NOMO-1 treated with DMSO at 0.1 percent for 48 hours (cell line): ENCODE data around the gene ANKRD36.
A peak's percentile ranks its signal among the peaks of the same experiment; 100 is the strongest.
"Not testable (repeated sequence)": the region's sequence is repeated elsewhere in the genome, so short reads cannot be mapped to it uniquely, and the experiment has no call there.

Experiments
- DNase-seq: peaks from one replicate; lab custom pipeline; 2025; ENCODE audit not compliant: unreplicated experiment; lab: John Stamatoyannopoulos, UW

The ANKRD36 gene

DNA sequence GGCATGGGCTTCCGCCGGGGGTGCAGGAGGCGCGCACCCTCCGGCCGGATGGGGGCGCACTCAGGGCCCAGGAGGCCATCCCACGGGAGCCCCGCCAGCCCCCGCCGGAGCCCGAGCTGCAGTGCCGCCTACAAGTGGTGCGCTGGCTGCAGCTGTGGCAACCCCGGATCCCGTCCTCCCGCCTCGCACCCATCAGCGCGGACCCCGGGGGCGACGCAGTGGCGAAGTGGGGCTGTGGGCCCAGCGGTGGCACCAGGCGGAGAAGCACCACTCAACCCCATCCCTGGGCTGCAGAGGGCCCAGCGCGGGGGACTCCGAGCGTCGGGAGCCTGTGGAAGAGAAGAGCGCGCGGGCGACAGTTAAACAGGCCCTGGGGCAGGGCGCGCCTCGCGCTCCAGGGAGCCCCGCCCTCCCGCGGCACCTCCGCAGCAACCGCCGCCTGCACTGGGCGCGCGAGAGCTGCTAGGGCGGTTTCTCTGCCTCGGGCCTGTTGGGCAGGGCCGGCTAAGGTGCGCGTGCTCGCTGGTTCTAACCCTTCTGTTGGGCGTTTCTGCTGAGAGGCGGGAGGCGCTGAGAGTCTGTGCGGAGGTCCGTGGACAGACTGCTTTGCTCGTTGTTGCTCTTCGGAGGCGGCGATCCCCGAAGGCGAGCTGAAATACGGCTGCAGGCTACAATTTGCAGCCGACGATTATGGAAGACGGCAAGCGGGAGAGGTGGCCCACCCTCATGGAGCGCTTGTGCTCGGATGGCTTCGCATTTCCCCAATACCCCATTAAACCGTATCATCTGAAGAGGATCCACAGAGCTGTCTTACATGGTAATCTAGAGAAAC lies at the start of gene ANKRD36:
Gene ANKRD36 (plus strand): TSS at position 104 of the 832 bp plus-strand sequence. CDS start 587 bp downstream, at position 691.
- DNase-seq: not testable (repeated sequence)

DNA sequence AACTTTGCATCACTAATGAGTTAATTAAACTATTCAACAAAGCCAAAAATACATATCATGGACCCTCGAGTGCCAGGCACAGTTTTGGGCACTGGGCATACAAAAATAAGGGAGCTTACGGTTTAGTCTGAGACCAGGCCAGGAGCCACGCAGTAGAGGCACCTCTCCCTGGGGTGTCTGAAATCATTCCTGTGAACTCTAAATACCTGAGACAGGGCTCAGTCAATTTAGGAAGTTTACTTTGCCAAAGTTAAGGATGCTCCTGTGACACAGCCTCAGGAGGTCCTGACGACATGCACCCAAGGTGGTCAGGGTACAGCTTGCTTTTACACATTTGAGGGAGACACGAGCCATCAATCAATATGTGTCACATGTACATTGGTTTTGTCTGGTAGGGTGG lies 46.9 kb upstream of the ANKRD36 start:
- not testable (repeated sequence) for DNase-seq

DNA sequence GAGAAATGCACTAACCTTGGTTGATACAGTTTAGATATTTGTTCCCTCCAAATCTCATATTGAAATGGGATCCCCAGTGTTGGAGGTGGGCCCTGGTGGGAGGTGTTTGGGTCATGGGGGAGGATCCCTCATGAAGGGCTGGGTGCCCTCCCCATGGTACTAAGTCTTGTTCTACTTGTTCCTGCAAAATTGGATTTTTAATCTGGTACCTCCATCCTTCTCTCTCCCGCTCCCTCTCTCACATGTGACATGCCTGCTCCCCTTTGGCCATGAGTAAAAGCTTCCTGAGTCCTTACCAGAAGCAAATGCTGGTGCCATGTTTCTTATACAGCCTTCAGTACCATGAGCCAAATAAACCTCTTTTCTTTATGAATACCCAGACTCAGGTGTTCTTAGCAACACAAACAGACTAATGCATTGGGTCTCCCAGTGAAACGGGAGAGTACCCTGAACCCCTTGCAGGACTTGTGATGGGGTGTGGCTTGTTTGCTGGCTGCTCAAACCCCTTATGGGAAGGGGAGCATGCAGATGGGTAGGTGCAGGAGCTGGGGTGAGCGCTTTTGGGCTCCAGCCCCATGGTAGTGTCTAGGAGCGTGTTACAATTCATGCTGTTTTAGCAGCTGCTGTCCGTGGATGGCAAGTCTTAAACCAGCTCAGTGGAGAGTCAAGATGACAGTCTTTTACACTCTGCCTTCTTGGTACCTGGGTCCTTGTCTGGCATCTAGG lies 45.5 kb upstream of the ANKRD36 start:
- no peak for DNase-seq

DNA sequence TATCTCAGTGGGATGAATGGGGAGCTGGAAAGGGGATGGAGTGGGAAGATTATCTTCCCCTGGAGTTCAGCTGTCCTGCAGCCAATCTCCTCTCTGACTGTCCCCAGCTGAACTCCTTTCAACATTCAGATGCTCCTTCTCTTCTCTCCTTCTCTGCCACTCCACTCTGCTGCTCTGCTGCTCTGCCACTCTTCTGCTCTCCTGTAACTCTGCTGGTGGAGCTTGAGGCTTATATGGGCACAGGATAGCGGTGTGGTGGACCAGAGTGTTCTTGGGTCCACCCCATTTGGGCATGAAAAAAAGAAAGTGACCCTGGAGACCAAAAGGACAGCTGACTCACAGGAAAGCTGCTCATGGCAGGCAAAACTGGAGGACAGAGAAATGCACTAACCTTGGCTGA lies 44.9 kb upstream of the ANKRD36 start:
- no peak for DNase-seq

DNA sequence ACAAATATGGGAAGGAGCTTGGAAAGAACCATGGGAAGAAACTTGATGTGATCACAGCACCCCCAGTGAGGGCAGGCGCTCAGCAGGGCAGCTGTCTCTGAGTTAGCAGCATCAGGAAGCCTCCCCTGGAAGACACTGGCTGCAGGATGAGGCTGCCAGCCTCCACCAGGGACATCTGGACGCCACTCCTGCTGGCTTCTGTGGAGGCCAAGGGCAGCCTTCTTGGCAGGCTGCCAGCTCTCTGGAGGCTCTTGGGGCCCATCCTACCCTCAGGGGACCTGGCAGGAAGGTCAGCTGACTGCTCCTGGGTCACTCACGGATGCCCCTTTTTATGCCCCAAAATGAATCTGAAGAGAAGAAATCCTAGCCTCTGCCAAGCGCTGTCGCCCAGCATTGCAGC lies 44.2 kb upstream of the ANKRD36 start:
- not testable (repeated sequence) for DNase-seq

DNA sequence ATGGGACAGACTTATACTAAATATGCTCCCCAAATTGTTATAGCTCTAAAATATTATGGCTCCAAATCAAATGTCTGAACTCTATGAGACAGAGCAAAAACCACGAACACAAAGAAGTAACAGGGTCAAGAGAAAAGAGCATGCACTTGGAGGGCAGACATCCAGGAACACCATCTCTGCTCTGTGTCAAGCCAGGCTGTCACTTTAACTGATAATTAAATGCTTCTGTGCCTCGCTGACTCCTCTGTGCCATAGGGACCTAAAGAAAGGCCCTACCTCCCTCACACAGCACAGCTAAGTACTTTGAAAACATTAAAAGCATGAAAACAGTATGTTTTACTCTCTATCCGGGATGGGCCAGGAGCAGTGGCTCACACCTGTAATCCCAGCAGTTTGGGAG lies 42.0 kb upstream of the ANKRD36 start:
- DNase-seq: not testable (repeated sequence)

DNA sequence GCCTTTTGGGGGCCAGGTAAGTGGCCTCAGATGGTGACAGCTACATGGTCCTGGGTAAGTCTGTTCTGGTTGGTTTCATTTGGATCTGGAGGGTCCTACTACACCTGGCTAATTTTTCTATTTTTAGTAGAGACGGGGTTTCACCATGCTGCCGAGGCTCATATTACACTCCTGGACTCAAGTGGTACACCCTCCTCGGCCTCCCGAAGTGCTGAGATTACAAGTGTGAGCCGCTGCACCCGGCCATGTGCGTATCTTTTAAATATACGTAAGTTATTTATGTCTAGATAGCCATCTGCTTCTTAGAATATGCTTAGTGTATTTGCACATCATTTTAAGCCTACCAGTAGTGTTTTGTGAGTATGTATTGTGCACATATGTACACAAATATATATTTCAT lies 35.7 kb upstream of the ANKRD36 start:
- not testable (repeated sequence) for DNase-seq

GRCh38 chr2:97080855-97081254 lies 32.1 kb upstream of the ANKRD36 start:
- not testable (repeated sequence) for DNase-seq

- not testable (repeated sequence) for DNase-seq
Measured at GRCh38 chr2:97082206-97082605, 30.7 kb upstream of the ANKRD36 start.

DNA sequence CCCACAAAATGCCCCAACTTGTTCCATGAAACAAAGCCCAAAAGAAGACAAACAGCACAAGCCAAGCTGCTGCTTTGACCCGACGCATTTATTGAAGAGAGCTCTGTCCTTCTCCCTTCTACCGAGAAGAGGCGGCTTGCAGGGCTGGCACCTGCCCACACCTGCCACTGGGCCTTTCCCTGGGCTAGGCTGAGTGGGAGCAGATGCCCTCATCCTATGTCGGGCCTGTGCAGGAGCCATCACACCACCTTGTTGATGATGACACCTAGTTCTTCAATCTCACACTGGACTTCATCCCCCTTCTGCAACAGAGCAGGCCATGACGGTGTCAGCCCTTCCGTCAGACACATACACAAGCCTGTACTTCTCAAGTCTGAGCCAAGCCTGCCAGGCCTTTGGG lies 29.4 kb upstream of the ANKRD36 start:
- DNase-seq: not testable (repeated sequence)

- DNase-seq: not testable (repeated sequence)
Measured at GRCh38 chr2:97085093-97085492, 27.9 kb upstream of the ANKRD36 start.

GRCh38 chr2:97088706-97089105 lies 24.2 kb upstream of the ANKRD36 start:
- DNase-seq: not testable (repeated sequence)

DNA sequence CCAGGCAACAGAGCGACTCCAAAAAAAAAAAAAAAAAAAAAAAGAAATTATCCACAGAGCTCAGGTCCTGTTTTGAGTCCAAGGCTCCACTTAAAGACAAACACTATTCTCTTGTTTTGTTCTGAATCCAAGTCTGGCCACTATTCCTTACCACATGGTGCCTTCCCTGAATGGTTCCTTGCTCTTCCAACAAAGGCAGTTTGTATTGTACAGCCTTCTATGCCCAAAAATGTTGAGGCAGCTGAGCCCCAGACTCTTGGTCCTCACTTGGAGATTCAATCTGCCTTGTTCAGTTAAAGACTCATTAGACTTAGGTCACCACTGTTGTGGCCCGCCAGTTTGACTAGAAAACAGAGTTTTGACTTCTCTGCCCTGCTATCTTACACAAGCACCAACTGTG lies 20.0 kb upstream of the ANKRD36 start:
- DNase-seq: not testable (repeated sequence)

- not testable (repeated sequence) for DNase-seq
Measured at GRCh38 chr2:97093983-97094771, 18.8 kb upstream of the ANKRD36 start.

DNA sequence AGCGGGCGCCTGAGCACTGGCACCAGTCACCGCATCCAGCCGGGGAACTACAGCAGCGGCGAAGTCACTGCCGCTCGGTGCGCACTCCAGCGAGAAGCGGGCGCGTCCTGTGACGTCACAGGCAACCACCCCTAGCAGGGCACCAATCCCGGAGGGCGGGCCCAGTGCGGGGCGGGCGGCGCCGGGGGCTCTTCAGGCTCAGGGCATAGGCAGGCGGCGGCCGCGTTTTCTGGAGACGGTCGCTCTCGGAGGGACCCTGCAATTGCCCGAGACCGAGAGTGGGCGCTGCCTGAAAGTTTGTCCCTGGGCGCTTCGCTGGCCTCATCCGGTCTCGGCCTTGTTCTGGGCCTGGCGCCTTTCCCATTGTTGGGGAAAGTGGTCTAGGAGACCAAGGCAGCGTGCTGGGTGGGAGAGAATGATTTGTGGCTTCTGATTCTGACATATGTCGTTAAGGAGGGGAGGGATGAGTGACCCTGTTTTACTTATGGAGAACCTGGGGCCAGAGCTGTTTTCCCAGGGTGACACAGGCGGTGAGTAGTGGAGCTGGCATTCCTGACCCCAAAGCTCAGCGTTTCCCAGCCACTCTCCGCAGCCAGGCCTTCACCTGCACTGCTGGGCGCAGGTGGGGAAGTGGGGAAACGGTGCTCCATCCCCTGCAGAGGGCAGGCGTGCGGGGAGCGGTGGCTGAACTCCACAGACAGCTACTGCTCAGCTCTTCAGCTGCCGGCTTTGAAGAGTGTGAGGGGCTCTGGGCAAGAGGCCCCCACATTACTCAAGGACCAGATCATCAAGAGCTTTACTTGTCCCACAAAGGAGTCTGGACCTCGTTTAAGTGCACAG lies 18.0 kb upstream of the ANKRD36 start, which contains the start of gene FAHD2B:
Gene FAHD2B (minus strand): TSS at position 111 of the 840 bp plus-strand sequence. CDS start 3,176 bp downstream, outside the sequence.
- DNase-seq: peak; percentile 68

GRCh38 chr2:97095661-97096060 lies 17.3 kb upstream of the ANKRD36 start:
- DNase-seq: no peak

DNA sequence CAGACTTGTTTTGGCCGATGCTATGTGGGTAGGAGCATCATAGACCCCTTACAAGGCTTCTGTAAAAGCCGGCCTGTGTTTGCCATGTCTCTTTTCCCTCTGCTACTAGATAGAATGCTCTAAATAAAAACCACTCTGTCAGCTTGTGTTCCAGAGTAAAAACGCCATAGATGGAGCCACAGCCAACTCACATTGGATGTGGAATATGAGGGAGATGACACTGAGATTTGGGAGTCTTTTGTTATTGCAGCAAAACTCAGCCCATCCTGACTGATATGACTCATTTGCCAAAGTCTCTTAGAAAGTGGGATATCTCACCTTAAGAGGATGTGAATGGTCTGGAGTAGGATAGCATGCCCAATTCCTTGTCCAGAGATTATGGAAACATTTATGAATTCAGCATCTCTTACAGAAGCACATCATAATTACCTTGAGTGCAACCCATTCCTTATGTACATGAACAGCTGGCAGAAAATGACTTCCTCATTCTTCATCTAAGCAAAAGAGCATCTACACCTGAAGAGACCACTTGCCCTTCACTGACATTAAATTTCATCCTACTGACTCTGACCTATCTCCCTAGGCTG lies 14.1 kb upstream of the ANKRD36 start:
- not testable (repeated sequence) for DNase-seq

- not testable (repeated sequence) for DNase-seq
Measured at GRCh38 chr2:97106878-97107277, 6.1 kb upstream of the ANKRD36 start.

- DNase-seq: not testable (repeated sequence)
Measured at GRCh38 chr2:97111246-97111645, 1.7 kb upstream of the ANKRD36 start.
